Mammary epithelial cell (primary cell): ENCODE data around the gene MN1.

Source experiments
- EZH2 ChIP-seq: IDR thresholded peaks from 2 replicates; pipeline ENCODE4 v1.6.1; 2012; ENCODE audit warnings: low read length, inconsistent platforms, borderline replicate concordance
- TF ChIP-seq, protein P1 (sequence below), 2 donors: IDR thresholded peaks in 1 of 2; conservative IDR thresholded peaks in 1 of 2; 2 replicates each; pipeline ENCODE4 v1.5.1; 2011 to 2012; ENCODE audit warnings: inconsistent platforms in 2 of 2, low read length in 2 of 2, mild to moderate bottlenecking in 2 of 2, control low read depth in 1 of 2, low read depth in 1 of 2; ENCODE audit not compliant: insufficient read depth in 1 of 2; ENCODE audit errors: extremely low read depth in 1 of 2

DNA sequence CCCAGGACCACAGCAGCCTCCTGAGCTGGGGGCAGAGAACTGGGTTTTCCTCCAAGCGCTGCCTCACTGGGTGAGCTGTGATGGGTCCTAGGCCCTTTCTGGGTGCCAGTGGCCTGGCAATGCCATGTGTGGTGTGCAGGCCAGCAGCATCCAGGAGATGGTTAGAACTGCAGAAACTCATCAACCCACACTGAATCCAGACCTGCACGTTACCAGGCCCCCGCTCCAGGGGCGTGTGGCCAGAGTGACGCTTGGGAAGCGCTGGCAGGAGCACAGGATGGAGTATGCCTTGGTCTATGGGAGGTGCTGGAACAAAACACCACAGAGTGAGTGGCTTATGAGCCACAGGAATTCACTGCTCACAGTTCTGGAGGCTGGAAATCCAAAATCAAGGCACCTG is 97.0 kb downstream of the MN1 start:
- TF ChIP-seq, protein P1, sequence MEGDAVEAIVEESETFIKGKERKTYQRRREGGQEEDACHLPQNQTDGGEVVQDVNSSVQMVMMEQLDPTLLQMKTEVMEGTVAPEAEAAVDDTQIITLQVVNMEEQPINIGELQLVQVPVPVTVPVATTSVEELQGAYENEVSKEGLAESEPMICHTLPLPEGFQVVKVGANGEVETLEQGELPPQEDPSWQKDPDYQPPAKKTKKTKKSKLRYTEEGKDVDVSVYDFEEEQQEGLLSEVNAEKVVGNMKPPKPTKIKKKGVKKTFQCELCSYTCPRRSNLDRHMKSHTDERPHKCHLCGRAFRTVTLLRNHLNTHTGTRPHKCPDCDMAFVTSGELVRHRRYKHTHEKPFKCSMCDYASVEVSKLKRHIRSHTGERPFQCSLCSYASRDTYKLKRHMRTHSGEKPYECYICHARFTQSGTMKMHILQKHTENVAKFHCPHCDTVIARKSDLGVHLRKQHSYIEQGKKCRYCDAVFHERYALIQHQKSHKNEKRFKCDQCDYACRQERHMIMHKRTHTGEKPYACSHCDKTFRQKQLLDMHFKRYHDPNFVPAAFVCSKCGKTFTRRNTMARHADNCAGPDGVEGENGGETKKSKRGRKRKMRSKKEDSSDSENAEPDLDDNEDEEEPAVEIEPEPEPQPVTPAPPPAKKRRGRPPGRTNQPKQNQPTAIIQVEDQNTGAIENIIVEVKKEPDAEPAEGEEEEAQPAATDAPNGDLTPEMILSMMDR (conservative IDR thresholded peaks at IDR 0.05 in 1 of 2, IDR thresholded peaks at IDR 0.05 in 1 of 2; ENCODE audit: extremely low read depth in 1 of 2, insufficient read depth in 1 of 2, low read depth in 1 of 2, low read length in 2 of 2): no peak
- no peak for TF ChIP-seq EZH2
